ENCODE results near the gene MEST.

Gene MEST

DNA sequence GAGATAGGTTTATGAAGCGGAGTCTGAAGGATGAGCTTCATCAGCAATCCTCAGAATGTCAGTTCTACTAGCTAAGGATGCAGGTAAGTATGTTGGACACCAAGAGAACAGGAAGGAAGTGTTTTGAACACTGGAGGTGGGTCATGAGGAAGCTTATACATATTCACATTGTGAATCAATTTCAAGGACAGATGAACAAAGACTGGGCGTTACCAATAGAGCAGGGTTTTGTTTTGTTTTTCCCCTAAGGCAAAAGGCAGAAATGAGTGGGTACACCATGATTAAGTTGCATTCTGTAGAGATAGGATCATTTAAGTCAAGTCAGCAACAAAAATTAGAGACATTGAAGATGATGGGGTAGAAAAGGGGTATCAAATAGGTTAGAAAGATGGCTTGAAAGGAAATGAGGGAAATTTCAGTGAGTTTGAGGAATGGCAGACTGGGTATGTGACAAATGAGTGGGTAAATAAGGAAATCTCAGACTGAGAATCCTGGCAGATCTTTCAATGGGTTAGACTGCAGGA is 51.7 kb downstream of the MEST start:
- H3K27ac ChIP-seq (ENCODE audit: poor library complexity, severe bottlenecking): no peak overlapping the region

DNA sequence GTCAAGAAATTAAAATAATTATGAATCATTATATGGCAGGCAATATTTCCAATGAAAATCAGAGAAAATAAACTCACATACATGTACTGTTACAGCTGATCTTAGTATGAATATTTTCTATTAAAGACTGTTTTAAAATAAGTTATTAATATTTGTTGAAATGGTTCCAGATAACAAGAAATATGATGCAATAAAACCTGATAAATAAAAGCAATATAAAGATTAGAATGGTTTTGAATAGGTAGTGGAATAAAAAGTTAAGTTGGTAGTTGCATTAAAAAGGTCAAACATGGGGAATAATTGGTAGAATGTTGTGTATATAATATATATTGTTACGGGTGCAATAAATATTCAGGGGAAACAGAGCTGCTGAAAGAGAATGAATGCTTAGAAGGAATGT is 52.5 kb downstream of the MEST start:
- H3K27me3 ChIP-seq (ENCODE audit: insufficient read depth, poor library complexity, severe bottlenecking): no peaks in the 10 kb centered on the region
- TF ChIP-seq, protein P1, sequence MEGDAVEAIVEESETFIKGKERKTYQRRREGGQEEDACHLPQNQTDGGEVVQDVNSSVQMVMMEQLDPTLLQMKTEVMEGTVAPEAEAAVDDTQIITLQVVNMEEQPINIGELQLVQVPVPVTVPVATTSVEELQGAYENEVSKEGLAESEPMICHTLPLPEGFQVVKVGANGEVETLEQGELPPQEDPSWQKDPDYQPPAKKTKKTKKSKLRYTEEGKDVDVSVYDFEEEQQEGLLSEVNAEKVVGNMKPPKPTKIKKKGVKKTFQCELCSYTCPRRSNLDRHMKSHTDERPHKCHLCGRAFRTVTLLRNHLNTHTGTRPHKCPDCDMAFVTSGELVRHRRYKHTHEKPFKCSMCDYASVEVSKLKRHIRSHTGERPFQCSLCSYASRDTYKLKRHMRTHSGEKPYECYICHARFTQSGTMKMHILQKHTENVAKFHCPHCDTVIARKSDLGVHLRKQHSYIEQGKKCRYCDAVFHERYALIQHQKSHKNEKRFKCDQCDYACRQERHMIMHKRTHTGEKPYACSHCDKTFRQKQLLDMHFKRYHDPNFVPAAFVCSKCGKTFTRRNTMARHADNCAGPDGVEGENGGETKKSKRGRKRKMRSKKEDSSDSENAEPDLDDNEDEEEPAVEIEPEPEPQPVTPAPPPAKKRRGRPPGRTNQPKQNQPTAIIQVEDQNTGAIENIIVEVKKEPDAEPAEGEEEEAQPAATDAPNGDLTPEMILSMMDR (IDR thresholded peaks at IDR 0.05; ENCODE audit: poor library complexity, severe bottlenecking): no peak
- ATAC-seq (ENCODE audit: low read depth): no peak

More for the DNA sequence above, 51.7 kb downstream of the MEST start:
- Histone ChIP-seq H3K9me3 (ENCODE audit: severe bottlenecking) (no peaks in the 10 kb centered on the region), H3K36me3 (ENCODE audit: low read depth) (no peaks in the 10 kb centered on the region), H3K4me3 (ENCODE audit: severe bottlenecking) (no peak overlapping the region), H3K4me1 (ENCODE audit: insufficient read depth, poor library complexity, severe bottlenecking) (no peaks in the 10 kb centered on the region), H3K27me3 (ENCODE audit: insufficient read depth, poor library complexity, severe bottlenecking) (no peaks in the 10 kb centered on the region)
- DNase-seq (ENCODE audit: low spot score): no peak
- TF ChIP-seq, protein P1 (IDR thresholded peaks at IDR 0.05; ENCODE audit: poor library complexity, severe bottlenecking): no peak
- no peak for ATAC-seq (ENCODE audit: low read depth)

DNA sequence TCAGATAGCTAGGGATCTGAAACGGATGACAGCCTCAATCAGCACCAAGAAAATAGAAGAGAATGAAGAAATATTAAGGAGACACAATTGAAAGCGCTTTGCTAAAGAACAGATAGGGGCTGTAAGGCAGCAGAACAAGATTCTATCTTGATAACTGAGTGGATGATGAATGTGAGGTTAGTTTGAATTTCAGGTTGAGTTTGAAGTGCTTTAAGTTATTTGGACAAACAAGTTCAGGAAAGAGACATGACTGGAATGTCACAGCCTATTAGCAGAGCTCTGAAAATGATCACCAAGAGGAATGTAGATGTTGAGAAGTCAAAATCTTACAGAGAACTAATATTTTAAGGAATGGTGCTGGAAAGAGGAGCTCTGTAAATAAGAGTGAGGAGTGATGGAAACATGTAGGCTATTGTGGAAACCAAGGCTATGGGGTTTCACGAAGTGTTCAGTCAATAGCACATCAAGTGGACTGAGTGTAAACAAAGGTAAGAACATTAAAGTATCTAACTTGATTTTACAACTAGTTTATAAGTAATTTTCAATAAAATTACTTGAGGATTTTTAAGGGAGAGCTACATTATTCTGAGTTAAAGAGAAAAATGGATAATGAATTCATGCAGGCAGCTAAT is 61.6 kb downstream of the MEST start:
- no peaks in the 10 kb centered on the region for H3K27me3 ChIP-seq (ENCODE audit: insufficient read depth, poor library complexity, severe bottlenecking)
- H3K36me3 ChIP-seq (ENCODE audit: low read depth): peaks cover 8% of the 10 kb centered on the region; the same call in 1 of the 2 replicates
- ATAC-seq (ENCODE audit: low read depth) (no peak), DNase-seq (ENCODE audit: low spot score) (no peak)
- H3K27ac ChIP-seq (ENCODE audit: poor library complexity, severe bottlenecking): no peak overlapping the region
- H3K4me1 ChIP-seq (ENCODE audit: insufficient read depth, poor library complexity, severe bottlenecking): no peaks in the 10 kb centered on the region
- TF ChIP-seq, protein P1 (IDR thresholded peaks at IDR 0.05; ENCODE audit: poor library complexity, severe bottlenecking): no peak
- H3K4me3 ChIP-seq (ENCODE audit: severe bottlenecking): no peak overlapping the region
- no peaks in the 10 kb centered on the region for H3K9me3 ChIP-seq (ENCODE audit: severe bottlenecking)

More for the DNA sequence above, 52.5 kb downstream of the MEST start:
- Histone ChIP-seq H3K36me3 (ENCODE audit: low read depth) (peaks cover 2% of the 10 kb centered on the region; the same call in 1 of the 2 replicates), H3K27ac (ENCODE audit: poor library complexity, severe bottlenecking) (no peak overlapping the region), H3K4me3 (ENCODE audit: severe bottlenecking) (no peak overlapping the region), H3K4me1 (ENCODE audit: insufficient read depth, poor library complexity, severe bottlenecking) (no peaks in the 10 kb centered on the region), H3K9me3 (ENCODE audit: severe bottlenecking) (no peaks in the 10 kb centered on the region)
- no peak for DNase-seq (ENCODE audit: low spot score)

DNA sequence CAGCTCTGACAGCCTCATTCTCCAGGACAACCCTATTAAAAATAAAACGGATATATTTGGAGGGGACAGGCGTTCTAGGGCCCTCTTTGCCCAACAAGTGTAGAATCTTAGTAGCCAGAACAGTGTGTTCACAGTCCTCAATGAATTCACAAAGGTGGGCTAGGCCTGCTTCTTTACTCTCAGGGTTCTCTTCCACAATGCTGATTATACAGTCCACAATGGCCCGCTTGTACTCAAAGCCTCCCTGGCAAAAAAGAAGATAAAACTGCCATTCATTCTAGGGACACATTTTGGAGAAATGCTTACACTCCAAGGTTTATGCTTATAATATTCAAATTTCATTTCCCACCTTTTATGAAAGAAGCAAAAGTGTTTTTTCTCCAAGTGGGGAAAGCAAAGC is 62.6 kb downstream of the MEST start:
- Histone ChIP-seq H3K4me1 (ENCODE audit: insufficient read depth, poor library complexity, severe bottlenecking) (no peaks in the 10 kb centered on the region), H3K9me3 (ENCODE audit: severe bottlenecking) (no peaks in the 10 kb centered on the region), H3K27me3 (ENCODE audit: insufficient read depth, poor library complexity, severe bottlenecking) (no peaks in the 10 kb centered on the region), H3K27ac (ENCODE audit: poor library complexity, severe bottlenecking) (no peak overlapping the region), H3K36me3 (ENCODE audit: low read depth) (peaks cover 5% of the 10 kb centered on the region; the same call in 1 of the 2 replicates), H3K4me3 (ENCODE audit: severe bottlenecking) (no peak overlapping the region)
- DNase-seq (ENCODE audit: low spot score) (no peak), ATAC-seq (ENCODE audit: low read depth) (no peak)
- TF ChIP-seq, protein P1 (IDR thresholded peaks at IDR 0.05; ENCODE audit: poor library complexity, severe bottlenecking): no peak
